NCI-H2107 treated with DMSO at 0.1 percent for 48 hours (cell line): Measurements from ENCODE around the gene SFI1.
A peak's percentile ranks its signal among the peaks of the same experiment; 100 is the strongest.
"Not testable (repeated sequence)": the region's sequence is repeated elsewhere in the genome, so short reads cannot be mapped to it uniquely, and the experiment has no call there.

Source experiments
- DNase-seq: peaks from one replicate; lab custom pipeline; 2025; ENCODE audit not compliant: unreplicated experiment; lab: John Stamatoyannopoulos, UW

The SFI1 gene

DNA sequence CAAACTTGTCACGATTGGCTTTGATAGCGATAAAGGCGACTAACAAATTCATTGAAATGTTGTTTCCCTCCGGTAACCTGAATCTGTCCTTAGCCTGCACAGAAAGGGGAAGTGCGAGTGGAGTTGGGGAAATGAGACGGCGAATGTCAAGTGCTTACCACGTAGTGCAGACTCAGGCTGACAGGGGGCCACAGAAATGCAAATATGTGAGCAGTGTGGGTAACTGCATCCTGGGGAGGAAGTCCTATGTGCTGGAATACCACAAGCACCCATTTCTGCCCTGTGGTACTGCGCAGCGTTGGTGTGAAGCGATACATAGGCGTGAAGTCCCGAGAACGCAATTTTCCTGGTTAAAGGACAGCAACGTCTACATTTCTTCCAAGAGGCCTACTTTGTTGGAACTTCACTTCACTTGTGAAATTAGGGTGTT, 5.8 kb upstream of the SFI1 start:
- DNase-seq: no peak

DNA sequence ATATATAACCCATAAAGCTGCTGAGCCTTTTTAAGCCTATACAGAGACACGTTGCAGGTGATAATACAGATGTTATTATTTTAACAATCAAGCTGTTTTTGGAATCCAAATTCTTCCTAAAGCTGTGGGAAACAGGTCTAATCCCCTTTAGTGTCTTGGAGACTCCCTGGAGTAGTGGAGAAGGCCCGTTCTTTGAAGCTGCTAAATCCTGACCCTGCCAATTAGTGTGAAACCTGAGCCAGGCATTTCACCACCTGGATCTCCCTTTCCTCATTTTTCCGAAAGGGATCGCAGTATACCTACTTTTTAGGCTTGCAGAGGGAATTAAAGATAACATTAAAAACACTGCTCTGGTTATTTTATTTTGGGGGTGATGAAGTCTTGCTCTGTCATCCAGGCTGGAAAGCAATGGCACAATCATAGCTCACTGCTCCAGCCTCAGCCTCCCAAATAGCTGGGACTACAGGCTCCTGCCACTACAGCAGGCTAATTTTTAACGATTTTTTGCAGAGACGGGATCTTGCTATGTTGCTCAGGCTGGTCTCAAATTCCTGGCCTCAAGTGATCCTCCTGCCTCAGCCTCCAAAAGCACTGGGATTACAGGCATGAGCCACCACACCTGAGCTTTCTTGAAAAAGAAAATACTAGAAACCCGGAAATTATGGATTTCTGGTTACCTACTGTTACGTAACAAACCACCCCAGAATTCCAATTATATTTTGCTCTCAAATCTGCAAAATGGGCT, 4.9 kb upstream of the SFI1 start:
- DNase-seq: peak; percentile 15

DNA sequence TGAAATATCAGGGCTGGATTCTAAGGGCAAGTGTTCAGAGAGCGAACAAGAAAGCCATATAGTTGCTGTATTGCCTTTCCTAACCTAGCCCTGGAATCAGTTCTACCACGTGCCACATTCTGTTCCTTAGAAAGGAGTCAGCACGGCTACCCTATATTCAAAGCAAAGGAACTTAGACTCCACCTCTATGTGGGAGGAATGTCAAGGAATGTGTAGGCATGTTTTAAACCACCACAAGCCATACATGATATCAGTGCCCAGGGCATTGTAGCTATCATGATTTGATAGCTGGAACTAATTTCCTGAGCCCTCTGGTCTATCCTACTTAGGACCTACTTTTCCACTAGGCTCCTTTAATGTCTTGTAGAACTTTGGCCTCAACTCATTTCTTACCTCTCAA, 4.2 kb upstream of the SFI1 start:
- no peak for DNase-seq

DNA sequence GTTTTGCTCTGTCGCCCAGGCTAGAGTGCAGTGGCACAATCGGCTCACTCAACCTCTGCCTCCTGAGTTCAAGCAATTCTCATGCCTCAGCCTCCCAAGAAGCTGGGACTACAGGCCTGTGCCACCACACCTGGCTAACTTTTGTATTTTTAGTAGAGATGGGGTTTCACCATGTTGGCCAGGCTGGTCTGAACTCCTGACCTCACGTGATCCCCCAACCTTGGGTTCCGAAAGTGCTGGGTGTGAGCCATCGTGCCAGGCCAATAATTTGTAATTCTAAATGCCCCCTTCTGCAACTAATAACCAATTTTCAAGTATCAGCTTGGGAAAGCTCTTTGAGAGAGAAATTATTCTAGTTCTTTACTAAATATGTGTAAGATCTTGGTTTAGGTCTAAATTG, 3.0 kb upstream of the SFI1 start:
- DNase-seq: not testable (repeated sequence)

DNA sequence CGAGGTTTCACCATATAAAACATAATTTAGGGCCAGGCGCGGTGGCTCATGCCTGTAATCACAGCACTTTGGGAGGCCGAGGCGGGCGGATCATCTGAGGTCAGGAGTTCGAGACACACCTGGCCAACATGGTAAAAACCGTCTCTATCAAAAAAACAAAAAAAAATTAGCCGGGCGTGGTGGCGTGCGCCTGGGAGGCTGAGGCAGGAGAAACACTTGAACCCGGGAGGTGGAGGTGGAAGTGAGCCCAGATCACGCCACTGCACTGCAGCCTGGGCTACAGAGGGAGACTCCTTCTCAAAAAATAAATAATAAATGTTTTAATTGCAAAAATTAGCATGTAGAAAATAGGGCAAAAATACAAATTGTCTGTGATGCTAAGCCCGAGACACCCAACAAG, 993 bp upstream of the SFI1 start:
- no peak for DNase-seq

DNA sequence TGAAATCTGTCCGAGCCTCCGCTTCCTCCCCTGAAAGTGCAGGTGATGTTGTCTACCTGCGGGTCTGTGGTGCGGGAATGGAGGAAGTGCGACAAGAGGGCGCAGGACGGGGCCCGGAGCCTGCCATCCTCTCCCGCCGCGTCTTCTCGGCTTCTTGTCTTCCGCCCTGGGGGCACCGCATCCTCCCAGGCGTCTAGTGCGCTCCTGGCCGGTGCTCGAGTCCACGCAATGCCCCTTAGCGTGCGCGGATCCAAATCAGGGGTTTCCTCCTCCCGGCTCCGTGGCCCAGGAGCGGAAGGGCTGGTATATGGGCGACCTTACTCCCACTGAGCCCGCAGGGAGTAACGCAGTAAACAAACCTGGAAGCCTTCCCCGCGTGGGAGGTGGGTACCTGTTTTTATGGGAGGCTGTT, 405 bp downstream of the SFI1 start:
- no peak for DNase-seq

DNA sequence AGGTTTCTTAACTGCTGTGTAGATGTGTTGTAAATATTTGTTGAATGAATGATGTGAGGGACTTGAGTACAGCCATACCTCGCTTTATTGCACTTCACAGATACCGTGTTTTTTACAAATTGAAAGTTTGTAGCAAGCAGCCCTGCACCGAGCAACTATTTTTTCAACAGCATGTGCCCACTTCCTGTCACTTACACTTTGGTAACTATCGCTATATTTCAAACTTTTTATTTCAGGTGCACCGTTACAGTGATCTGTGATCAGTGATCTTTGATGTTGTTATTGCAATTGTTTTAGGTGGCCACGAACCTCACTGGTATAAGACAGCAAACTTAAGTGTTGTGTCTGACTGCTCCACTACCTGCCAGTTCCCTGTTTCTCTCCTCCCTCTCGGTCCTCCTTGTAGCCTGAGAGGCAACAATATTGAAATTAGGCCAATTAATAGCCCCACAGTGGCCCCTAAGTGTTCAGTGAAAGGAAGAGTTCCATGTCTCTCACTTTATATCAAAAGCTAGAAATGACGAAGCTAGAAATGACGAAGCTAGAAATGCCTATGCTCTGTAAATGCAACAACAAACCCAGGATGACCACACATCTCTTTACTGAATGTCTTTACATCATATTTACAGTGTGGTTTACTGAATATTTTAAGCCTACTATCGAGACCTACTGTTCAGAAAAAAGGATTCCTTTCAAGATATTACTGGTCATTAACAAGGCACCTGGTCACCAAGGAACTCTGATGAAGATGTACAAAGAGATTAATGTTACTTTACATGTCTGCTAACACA, 1.0 kb downstream of the SFI1 start:
- DNase-seq: no peak

DNA sequence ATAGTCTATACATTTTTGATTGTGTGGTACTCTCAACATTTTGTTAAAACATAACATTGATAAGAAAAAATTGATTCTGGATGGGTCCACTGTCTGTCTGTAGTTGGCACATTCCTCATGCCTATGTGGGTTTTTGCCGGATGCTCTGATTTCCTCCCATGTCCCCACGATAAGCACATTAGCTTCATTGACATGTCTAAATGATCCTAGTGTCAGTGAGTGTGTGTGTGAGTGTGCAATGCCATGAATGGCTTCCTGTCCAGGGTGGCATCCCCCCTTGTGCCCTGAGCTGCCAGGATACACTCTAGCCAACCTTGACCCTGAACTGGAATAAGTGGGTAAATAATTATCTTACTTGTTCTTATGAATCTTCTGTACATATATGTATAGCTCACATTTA, 5.4 kb downstream of the SFI1 start:
- no peak for DNase-seq

DNA sequence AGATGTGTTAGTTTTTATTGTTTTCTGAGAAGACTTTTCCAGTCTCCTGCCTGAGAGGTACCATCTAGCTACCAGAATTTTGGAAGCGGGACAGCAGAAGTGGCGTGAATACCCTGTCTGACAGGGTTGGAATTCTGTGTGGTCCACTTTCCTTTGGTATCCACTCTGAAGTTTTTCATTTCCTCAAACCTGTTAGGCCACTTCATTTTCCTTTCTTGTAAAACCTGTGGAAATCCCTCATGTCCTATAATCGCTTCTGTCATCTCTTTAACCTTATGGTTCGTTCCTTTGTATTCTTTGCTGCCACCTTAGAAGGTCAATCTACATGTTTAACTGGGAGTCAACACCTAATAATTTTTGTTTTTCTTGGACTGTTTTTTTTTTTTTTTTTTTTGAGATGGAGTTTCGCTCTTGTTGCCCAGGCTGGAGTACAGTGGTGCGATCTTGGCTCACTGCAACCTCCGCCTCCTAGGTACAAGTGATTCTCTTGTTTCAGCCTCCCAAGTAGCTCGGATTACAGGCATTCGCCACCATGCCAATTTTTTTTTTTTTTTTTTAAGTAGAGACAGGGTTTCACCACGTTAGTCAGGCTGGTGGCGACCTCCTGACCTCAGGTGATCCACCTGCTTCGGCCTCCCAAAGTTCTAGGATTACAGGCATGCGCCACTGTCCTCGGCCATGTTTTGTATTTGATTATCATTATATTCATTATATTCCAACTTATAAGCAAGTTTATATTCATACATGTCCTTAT, 7.1 kb downstream of the SFI1 start:
- DNase-seq: no peak

DNA sequence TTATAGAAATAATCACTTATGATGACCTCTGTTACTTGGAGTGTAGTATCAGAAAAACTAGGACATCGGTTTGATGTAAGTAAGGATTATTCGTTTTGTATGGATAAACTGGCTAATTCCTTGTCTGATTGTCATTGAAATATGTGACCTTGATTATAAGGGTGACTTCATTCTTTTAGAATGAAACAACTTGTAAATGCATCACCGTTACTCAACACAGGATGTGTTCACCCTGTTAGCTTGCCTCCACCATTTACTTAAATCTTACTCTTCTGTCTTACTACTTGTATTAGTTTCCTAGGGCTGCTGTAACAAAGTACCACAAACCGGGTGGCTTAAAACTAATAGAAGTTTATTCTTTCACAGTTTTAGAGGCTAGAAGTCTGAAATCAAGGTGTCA, 7.9 kb downstream of the SFI1 start:
- no peak for DNase-seq

DNA sequence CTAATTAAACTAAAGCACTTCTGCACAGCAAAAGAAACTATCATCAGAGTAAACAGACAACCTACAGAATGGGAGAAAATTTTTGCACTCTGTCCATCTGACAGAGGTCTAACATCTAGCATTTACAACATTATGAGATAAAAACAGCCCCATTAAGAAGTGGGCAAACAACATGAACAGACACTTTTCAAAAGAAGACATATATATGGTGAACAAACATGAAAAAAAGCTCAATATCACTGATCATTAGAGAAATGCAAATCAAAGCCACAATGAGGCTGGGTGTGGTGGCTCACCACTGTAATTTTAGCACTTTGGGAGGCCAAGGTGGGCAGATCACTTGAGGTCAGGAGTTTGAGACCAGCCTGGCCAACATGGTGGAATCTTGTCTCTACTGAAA, 11.2 kb downstream of the SFI1 start:
- DNase-seq: not testable (repeated sequence)

DNA sequence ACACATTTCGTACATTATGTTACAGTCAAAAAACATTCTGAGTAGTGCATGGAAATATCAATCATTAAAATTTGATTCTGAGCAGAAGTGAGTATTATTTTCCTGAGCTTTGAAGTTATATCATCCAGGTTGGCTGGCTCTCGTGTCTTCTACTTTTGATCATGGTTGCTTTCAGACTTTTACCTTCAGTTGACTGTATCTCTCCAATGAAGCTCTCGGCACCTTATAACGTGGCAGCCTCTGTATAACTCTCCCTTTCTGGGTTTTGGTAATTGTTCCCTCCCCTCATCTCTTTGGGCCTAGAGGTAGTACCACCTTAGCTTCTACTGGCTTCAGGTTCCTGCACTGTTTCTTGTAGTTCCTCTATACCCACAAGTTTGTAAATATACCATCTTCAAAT, 12.2 kb downstream of the SFI1 start:
- no peak for DNase-seq

DNA sequence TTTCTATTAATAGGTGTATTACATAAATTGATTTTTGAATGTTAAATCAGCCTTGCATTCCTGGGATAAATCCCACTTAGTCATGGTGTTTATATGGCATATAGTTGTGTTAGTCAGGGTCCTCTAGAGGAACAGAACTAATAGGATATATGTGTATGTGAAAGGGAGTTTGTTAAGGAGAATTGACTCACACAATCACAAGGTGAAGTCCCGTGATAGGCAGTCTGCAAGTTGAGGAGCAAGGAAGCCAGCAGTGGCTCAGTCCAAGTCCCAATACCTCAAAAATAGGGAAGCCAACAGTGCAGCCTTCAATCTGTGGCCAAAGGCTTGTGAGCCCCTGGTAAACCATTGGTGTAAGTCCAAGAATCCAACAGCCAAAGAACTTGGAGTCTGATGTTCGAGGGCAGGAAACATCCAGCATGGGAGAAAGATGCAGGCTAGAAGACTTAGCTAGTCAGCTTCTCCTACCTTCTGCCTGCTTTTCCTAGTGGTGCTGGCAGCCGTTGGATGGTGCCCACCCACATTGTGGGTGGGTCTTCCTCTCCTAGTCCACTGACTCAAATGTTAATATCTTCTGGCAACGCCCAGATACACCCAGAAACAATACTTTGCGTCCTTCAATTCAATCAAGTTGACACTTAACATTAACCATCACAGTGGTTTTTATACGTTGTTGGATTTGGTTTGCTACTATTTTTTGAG, 12.9 kb downstream of the SFI1 start:
- no peak for DNase-seq

DNA sequence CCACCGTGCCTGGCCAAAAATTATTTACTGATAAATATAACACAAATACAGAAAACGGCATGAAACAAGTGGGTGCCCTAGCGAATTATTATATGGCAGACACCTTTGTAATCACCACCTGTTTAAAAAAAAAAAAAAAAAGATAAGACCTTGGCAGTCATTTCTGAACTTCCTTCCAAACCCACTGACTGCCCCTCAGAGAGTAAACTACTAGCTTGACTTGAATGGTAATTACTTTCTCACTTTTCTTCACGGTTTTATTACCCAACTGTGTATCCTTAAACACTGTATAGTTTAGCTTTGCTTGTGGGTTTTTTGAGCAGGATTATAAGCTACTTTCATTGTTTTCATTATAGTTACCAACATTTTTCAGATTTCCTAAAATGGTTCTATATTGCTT, 23.7 kb downstream of the SFI1 start:
- DNase-seq: no peak

DNA sequence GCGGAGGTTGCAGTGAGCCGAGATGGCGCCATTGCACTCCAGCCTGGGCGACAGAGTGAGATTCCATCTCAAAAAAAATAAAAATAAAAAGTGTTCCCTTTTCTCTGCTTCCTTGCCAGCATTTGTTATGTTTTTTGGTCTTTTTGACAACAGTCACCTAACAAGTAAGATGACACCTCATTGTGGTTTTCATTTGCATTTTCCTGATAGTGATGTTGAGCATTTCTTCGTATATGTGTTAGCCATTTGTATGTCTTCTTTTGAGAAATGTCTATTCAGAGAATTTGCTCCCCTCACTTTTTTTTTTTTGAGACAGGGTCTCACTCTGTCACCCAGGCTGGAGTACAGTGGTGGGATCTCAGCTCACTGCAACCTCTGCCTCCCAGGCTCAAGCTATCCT, 27.8 kb downstream of the SFI1 start:
- DNase-seq: not testable (repeated sequence)

DNA sequence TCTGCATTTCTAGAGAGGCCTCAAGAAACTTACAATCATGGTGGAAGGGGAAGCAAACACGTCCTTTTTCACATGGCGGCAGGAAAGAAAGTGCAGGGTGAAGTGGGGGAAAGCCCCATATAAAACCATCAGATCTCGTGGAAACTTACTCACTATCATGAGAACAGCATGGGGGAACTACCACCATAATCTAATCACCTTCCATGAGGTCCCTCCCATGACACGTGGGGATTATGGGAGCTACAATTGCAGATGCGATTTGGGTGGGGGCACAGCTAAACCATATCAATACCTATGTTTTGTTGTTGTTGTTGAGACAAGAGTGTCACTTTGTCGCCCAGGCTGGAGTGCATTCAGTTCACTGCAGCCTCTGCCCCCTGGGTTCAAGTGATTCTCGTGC, 29.9 kb downstream of the SFI1 start:
- DNase-seq: no peak

DNA sequence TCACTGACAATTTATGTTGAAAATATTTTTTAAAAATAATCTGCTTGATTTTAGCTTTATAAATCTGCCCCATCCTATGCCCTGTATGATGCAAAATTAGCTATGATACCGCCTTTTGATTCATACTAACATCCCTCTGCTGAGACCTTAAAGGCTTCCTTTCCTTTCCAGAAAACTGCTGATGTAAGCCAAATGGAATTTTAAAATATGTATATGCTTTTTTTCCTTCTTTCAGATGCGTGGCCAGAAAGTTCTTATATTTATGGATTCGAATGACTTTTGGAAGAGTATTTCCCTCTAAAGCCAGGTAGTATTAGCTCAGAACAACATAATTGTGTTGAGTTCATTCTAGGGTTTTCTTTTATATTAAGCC, 34.5 kb downstream of the SFI1 start:
- DNase-seq: no peak

DNA sequence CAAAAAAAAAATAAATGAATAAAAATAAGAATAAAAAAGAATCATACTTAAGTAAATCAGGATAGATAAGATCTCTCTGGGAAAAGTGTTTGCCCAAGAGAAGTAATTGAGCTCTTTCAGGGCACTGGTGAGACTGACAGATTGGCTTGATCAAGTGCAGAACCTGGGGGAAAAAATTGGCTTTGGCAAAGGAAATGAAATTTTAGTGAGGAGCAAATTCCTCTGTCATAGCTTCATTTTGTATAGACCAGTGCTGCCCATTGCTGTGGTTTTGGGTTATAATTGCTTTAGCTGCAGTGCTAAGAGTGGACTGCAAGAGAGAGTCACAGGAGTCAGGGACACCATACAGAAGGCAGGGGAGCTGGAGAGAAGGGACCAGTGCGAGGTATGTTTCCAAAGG, 35.7 kb downstream of the SFI1 start:
- no peak for DNase-seq

DNA sequence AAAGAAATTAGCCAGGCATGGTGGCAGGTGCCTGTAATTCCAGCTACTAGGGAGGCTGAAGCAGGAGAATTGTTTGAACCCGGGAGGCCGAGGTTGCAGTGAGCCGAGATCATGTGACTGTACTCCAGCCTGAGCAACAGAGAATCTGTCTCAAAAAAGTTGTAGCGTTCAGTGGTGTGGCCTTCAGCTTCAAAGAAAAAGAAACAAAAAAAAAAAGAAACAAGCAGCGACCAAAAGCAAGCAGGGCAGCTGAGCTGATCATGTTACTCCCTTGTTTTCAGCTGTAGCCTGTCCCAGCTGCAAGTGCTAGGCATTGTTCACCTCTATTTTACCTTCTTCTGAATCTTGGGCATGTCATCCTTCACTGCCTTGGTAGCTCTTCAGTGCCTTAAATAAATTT, 37.0 kb downstream of the SFI1 start:
- no peak for DNase-seq

DNA sequence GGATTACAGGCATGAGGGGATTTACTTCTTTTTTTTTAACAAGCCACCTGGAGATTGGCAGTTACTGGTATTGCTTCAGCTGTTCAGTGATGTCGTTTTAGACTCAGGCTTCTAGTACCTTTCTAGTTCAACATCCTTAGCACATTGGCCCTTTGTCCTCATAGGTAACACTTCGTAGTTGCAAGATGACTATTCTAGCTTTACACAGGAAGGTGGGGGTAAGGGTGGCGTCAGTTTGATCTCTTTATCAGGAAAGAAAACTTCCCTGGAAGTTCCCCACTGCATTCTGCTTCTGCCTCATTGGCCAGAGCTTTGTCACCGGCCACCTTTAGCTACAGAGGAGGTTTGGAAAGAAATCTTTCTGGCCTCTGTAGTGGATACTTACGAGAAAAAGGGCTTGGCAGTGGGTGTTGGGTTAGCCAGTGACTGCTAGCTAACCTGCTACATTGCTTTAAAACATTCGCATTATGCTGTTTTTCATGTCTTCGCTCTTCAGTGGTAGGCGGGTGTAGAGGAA, 40.7 kb downstream of the SFI1 start:
- no peak for DNase-seq

DNA sequence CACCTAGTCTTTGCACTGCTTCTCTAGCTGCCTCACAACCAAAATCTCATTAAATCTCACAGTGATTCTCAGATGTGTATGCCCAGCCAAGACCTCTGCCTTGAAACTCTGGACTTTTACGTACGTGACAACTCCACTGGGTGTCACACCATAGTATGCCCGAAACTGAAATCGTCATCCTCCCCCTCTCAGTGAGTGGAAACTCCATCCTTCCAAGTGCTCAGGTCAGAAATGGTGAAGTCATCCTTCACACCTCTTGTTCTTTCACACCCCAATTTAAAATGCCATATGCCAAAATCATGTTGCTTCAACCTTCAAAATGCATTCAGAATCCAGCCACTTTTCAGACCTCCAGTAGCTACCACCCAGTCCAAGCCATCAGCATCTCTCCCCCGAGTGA, 42.5 kb downstream of the SFI1 start:
- DNase-seq: no peak
